K562 (cell line): ENCODE data around the gene MYCL. TPM values are rescaled to one million over a fixed set of nuclear protein-coding genes. Genes with fewer than 3 reads are reported as not detected.

Experiments used
- ATAC-seq: fragments of 200-7000 bp; cut with Tn5 transposase; 3 replicates; pipeline ENCODE4 v1.9.1; 2020; ENCODE audit warnings: moderate library complexity
- BruUV-seq: library from RNA; stranded (reverse); fragments of 400-500 nt; replicated peaks from 2 replicates; lab custom pipeline; 2021; lab: Mats Ljungman, UMichigan
- CTCF ChIA-PET: fragments of 300-600 bp; formaldehyde crosslinking; extraction: SDS; loops from one replicate; lab custom pipeline; 2021; ENCODE audit warnings: low intra/inter-chr PET ratio; lab: Yijun Ruan, JAX
- POLR2A ChIA-PET: fragments of 300-600, 350-650 bp; sonication (Branson Sonifier 250); formaldehyde crosslinking; extraction: SDS; loops from one replicate; lab custom pipeline; 2021; ENCODE audit warnings: antibody characterized with exemption, inconsistent platforms; lab: Yijun Ruan, JAX
- DNase-seq, 4 experiments: peaks; one replicate each; pipeline versions ENCODE4 v3.0.0 to v3.0.0-alpha.2; 2011 to 2018; ENCODE audit warnings: low spot score in 3 of 4, mixed read lengths in 3 of 4; ENCODE audit errors: extremely low read depth in 1 of 4
- FAIRE-seq: peaks from 2 replicates; lab custom pipeline; 2011; peaks lifted over from hg19 to GRCh38; lab: Jason Lieb, UNC
- H2AFZ ChIP-seq: 2 replicates; pipeline ENCODE4 v1.6.0; 2011; ENCODE audit warnings: low read depth, low read length, control low read depth, inconsistent platforms
- H3K27ac ChIP-seq: fragments of 200-600 bp; 3 replicates; pipeline ENCODE4 v1.8.0; 2011; ENCODE audit warnings: low read depth, mild to moderate bottlenecking, control low read depth, inconsistent platforms, low read length, moderate library complexity, mixed read lengths; ENCODE audit errors: extremely low read depth
- H3K27me3 ChIP-seq, 2 experiments: fragments of 300-600 bp in 1 of 2; 2 replicates in 1 of 2; 3 replicates in 1 of 2; pipeline versions ENCODE4 v1.6.0 to v1.8.0; 2011; ENCODE audit warnings: inconsistent platforms in 2 of 2, low read length in 2 of 2, mild to moderate bottlenecking in 1 of 2, mixed read lengths in 1 of 2, moderate library complexity in 1 of 2; ENCODE audit not compliant: control insufficient read depth in 2 of 2, insufficient read depth in 2 of 2
- H3K36me3 ChIP-seq: fragments of 300-600 bp; 3 replicates; pipeline ENCODE4 v1.8.0; 2011; ENCODE audit warnings: mild to moderate bottlenecking, low read length, inconsistent platforms; ENCODE audit not compliant: control insufficient read depth, insufficient read depth
- H3K4me1 ChIP-seq, 2 experiments: fragments of 200-600 bp in 1 of 2; replicated peaks in 1 of 2; 2 replicates in 1 of 2; 3 replicates in 1 of 2; pipeline versions ENCODE4 v1.5.1 to v1.8.0; 2011; ENCODE audit warnings: inconsistent platforms in 2 of 2, low read length in 2 of 2, mild to moderate bottlenecking in 1 of 2, mixed read lengths in 1 of 2, moderate library complexity in 1 of 2; ENCODE audit not compliant: control insufficient read depth in 2 of 2, insufficient read depth in 2 of 2
- H3K4me2 ChIP-seq: 2 replicates; pipeline ENCODE4 v1.6.1; 2011; ENCODE audit warnings: low read length, control low read depth, inconsistent platforms, mixed read lengths; ENCODE audit not compliant: insufficient read depth
- H3K4me3 ChIP-seq: fragments of 200-600 bp; sonication (generic), shearing (Covaris generic); 2 replicates; pipeline ENCODE4 v1.5.1; 2016; ENCODE audit warnings: control low read depth, inconsistent platforms
- H3K79me2 ChIP-seq: fragments of 200-600 bp; 3 replicates; pipeline ENCODE4 v1.8.0; 2011; ENCODE audit warnings: low read length, inconsistent platforms; ENCODE audit not compliant: control insufficient read depth, insufficient read depth
- H3K9ac ChIP-seq, 2 experiments: 2 replicates each; pipeline versions ENCODE4 v1.6.0 to v1.6.1; 2011; ENCODE audit warnings: low read depth in 2 of 2, low read length in 2 of 2, control low read depth in 1 of 2, inconsistent platforms in 1 of 2, mild to moderate bottlenecking in 1 of 2, mixed read lengths in 1 of 2; ENCODE audit not compliant: insufficient read depth in 1 of 2
- H3K9me1 ChIP-seq: one replicate; pipeline ENCODE4 v1.6.0; 2011; ENCODE audit warnings: inconsistent platforms, mild to moderate bottlenecking, low read length, moderate library complexity; ENCODE audit not compliant: control insufficient read depth, insufficient read depth
- H3K9me3 ChIP-seq: replicated peaks from 2 replicates; pipeline ENCODE4 v1.5.1; 2011; ENCODE audit warnings: low read depth, low read length, inconsistent platforms; ENCODE audit not compliant: control insufficient read depth, insufficient read depth
- H4K20me1 ChIP-seq: replicated peaks from 2 replicates; pipeline ENCODE4 v1.6.1; 2011; ENCODE audit warnings: low read length, inconsistent platforms, mixed read lengths; ENCODE audit not compliant: control insufficient read depth, insufficient read depth
- MED1 ChIP-seq: sonication (generic); formaldehyde crosslinking; IDR thresholded peaks from 2 replicates; pipeline ENCODE4 v1.8.1; 2023; ENCODE audit warnings: missing genetic modification reagents, borderline replicate concordance
- ZNF655 ChIP-seq: fragments of 250-450 bp; sonication (Bioruptor Pico); IDR thresholded peaks from 2 replicates; pipeline ENCODE4 v1.5.0; 2021
- whole genome bisulfite sequencing: fragments of 100-300 bp; shearing (Covaris generic); methylation state at CpG from one replicate; pipeline ENCODE4 v1.1.6; 2016; ENCODE audit warnings: low coverage, mixed read lengths; ENCODE audit not compliant: insufficient coverage; ENCODE audit errors: missing lambda C conversion rate; 5-methylcytosine and 5-hydroxymethylcytosine counted together
- in situ Hi-C: fragments of 300-500 bp; cut with MboI; formaldehyde crosslinking; loops from 4 replicates; pipeline ENCODE4 v1.15.0; 2018; ENCODE audit warnings: inconsistent platforms, mixed read lengths
- intact Hi-C: fragments of 100-400 bp; cut with micrococcal nuclease; formaldehyde crosslinking; loops from 2 replicates; pipeline ENCODE4 v1.14.2; 2022
- polyA plus RNA-seq, 8 experiments: library from polyadenylated mRNA; depleted of rRNA in 4 of 8; stranded (reverse) in 5 of 8; unstranded in 3 of 8; fragments of >200 nt; fragmentation: Nextera tagmentation in 2 of 8; fragmentation: Illumina TruSeq in 1 of 8; extraction: Ambion mirVana in 2 of 8; extraction: Trizol in 1 of 8; gene quantifications; 2 replicates each; pipeline versions ENCODE4 v1.2.1 to v1.2.3, GENCODE V29; 2011 to 2014; ENCODE audit warnings: inconsistent platforms in 1 of 8, missing spikeins in 1 of 8
- total RNA-seq, 7 experiments: library from RNA; depleted of rRNA in 6 of 7; stranded (reverse); fragments of >200 nt in 6 of 7; fragmentation: Illumina TruSeq in 2 of 7; extraction: Trizol in 2 of 7; gene quantifications; 2 replicates each; pipeline versions ENCODE4 v1.2.1 to v1.2.3, GENCODE V29; 2011 to 2021; ENCODE audit warnings: low replicate concordance in 1 of 7

MYCL gene
- total and polyA plus RNA-seq, 9 of the 15 experiments (the other 6 are each of a cell fraction or from before 2014, with no cell fraction given): 3.5 to 22.0 (median 12.8) TPM

GRCh38 chr1:39928809-39929587, 27.3 kb upstream of the MYCL start:
- BruUV-seq: no TSS peak
- POLR2A ChIA-PET: interaction anchor here (0.7 to 1.5 kb wide), 2 partner anchors 30 to 83 kb away, joined by 3 read pairs; no protein-coding TSS in a partner anchor
- no peak for ATAC-seq

More at GRCh38 chr1:39928809-39929587, 27.3 kb upstream of the MYCL start:
- Histone ChIP-seq H3K27ac (no peak overlapping the region), H3K27me3 (peaks cover 13 to 61% of the 10 kb centered on the region in 2 experiments), H4K20me1 (no peaks in the 10 kb centered on the region), H3K9me1 (no peaks in the 10 kb centered on the region), H3K9ac (no peak overlapping the region), H3K4me3 (no peak overlapping the region), H3K4me2 (no peak overlapping the region), H3K36me3 (no peaks in the 10 kb centered on the region), H3K9me3 (no peaks in the 10 kb centered on the region), H2AFZ (no peak overlapping the region), H3K4me1 (no peaks in the 10 kb centered on the region), H3K79me2 (no peaks in the 10 kb centered on the region)
- FAIRE-seq: no peak
- intact Hi-C loops (no loop called here), in situ Hi-C loops (no loop called here)
- TF ChIP-seq MED1 (no peak), ZNF655 (CRISPR knock-in tag) (no peak)
- no peak for DNase-seq
- CTCF ChIA-PET: no interaction called here
- 2% methylated on average over 7 of the region's 7 CpGs for WGBS
